AML-193 (cell line): ENCODE results near the gene CLEC2L.

Experiments used
- DNase-seq, 2 experiments: peaks; one replicate each; lab custom pipeline; 2025; lab: John Stamatoyannopoulos, UW

CLEC2L gene

DNA sequence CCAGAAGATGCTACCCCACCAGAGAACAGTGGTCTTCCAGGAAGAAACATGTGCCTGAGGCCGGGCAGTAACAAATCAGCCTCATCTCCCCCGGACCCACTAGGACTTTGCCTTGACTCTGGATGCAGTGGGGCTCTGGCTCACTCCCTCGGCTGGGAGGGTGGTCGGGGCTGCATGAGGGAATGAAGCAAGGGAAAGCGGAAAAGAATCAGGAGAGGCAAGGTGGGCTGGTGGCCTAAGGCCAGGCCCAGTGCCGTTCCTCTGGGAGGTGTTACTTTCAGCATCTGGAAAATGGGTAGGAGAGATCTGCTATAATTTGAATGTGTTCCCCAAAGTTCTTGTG is 51.8 kb downstream of the CLEC2L start:
- DNase-seq: no peak

- no peak for DNase-seq
These were observed 52.9 kb downstream of the CLEC2L start for GRCh38 chr7:139576179-139576973.

- no peak for DNase-seq
These were observed 57.0 kb downstream of the CLEC2L start for GRCh38 chr7:139580435-139580834.

GRCh38 chr7:139582130-139582650 is 58.7 kb downstream of the CLEC2L start:
- no peak for DNase-seq

DNA sequence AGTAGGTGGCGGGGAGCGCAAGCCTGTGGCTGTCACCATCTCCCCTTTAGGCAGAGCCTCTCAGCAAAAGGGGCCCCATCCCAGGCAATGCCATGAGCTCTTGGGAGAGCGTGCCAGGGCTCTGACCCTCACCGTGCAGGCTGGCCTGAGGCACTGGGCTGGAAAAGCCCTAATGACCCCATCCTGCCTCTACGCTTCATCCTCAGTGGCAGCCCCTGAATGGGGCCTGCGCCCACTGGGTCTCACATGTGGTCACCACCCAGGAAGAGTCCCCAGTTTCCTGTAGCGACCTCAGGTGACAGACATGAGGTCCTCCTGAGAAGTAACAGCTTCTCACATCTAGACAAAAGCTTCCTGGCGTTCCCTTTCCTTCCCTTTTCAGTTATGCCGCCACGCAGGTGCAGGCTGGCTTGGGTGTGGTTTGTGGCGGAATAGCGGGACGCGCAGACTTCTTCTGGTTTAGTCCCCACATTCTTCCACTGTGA is 59.2 kb downstream of the CLEC2L start:
- DNase-seq: no peak

GRCh38 chr7:139583826-139584553 is 60.5 kb downstream of the CLEC2L start:
- no peak for DNase-seq

- no peak for DNase-seq
These were observed 61.6 kb downstream of the CLEC2L start for GRCh38 chr7:139585042-139585441.

DNA sequence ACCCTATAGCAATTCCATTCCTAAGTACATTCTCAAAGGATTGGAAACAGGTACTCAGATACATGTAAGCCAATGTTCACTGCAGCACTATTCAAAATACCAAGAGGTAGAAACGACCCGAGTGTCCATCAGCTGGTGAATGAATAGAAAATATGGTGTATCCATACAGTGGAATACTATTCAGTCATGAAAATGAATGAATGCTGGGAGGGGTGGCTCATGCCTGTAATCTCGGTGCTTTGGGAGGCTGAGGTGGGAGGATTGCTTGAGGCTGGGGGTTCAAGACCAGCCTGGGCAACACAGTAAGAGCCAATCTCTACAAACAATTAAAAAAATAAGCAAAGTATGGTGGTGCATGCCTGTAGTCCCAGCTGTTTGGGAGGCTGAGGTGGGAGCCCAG is 62.8 kb downstream of the CLEC2L start:
- DNase-seq: no peak

DNA sequence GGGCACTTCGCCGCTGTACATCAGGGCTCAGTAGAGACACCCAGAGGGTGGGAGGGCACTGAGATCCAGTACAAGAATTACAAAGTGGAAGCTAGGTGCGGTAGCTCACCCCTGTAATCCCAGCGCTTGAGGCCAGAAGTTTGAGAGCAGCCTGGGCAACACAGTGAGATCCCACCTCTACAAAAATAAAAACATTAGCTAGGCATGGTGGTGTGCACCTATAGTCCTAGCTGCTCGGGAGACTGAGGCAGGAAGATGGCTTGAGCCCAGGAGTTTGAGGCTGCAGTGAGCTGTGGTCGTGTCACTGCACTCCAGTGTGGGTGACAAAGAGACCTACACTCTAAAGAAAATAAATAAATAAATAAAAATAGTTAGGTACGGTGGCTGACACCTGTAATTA is 64.0 kb downstream of the CLEC2L start:
- no peak for DNase-seq

GRCh38 chr7:139588632-139589031 is 65.1 kb downstream of the CLEC2L start:
- peak; percentile 66 to 70 for DNase-seq

DNA sequence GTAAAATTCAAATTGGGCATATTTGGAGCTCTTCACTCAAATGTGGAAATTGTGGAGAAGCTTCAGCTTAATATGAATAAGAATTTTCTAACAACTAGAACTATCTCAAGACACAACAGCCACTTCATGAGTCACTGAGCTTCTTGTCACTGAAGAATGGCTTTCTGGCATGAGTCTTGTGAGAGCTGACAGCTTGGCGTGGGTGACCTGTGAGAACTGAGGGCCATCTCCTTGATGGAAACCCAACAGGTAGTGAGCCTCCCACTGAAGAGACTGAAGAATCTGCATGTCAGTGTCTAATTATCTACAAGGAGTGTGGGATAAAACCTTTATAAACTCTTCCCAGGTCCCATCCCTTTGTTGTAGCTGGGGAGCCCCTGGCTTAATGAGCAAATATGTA is 66.0 kb downstream of the CLEC2L start:
- no peak for DNase-seq

DNA sequence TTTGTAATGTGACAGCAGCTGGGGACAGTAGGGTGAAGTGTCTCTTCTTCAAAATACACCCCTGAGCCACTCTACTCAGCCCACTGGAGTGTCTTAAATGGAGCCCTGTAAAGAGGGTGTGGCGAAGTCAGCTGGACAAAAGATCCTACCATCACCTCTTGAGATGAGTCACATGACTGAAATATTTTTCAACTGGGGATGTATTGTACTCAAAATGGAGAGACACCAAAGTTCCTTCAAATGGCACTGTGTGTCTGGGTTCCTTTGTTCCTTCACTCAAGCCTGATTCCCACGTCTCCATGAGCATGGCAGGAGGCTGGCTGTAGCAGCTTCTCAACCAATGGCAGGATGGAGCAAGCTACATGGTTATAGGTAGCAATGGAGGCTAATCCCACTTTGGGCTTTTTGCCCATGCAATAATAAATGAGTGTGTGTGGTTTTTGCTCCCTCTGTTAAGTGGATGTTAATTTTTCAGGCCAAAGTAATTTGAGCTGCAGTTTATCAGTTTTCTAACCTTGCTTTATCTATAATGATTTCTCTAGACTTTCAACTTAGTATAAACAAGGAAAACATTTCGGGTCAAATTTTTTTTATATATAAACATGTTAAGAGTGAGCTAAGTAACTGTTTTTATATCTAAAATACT is 68.2 kb downstream of the CLEC2L start:
- DNase-seq: no peak

- DNase-seq: no peak
These were observed 69.4 kb downstream of the CLEC2L start for GRCh38 chr7:139592801-139593461.

- no peak for DNase-seq
These were observed 70.6 kb downstream of the CLEC2L start for GRCh38 chr7:139594090-139594489.
